Osteocyte (in vitro differentiated cells): Measurements from ENCODE around the gene P4HA1. TPM values are rescaled to one million over a fixed set of nuclear protein-coding genes. Genes with fewer than 3 reads are reported as not detected.

Source experiments
- DNase-seq: peaks from one replicate; pipeline ENCODE4 v3.0.0; 2021; ENCODE audit warnings: mixed read lengths; ENCODE audit not compliant: unreplicated experiment; ENCODE audit errors: extremely low spot score
- H3K27ac Mint-ChIP-seq: one replicate; pipeline ENCODE4 v1.8.0; 2021; ENCODE audit warnings: mild to moderate bottlenecking, mixed read lengths; ENCODE audit not compliant: unreplicated experiment
- H3K27me3 Mint-ChIP-seq: one replicate; pipeline ENCODE4 v1.8.0; 2021; ENCODE audit warnings: mixed read lengths; ENCODE audit not compliant: unreplicated experiment
- H3K36me3 Mint-ChIP-seq: one replicate; pipeline ENCODE4 v1.8.0; 2021; ENCODE audit warnings: mixed read lengths; ENCODE audit not compliant: unreplicated experiment
- H3K4me1 Mint-ChIP-seq: one replicate; pipeline ENCODE4 v1.8.0; 2021; ENCODE audit warnings: mixed read lengths; ENCODE audit not compliant: unreplicated experiment
- H3K4me3 Mint-ChIP-seq: one replicate; pipeline ENCODE4 v1.8.0; 2021; ENCODE audit warnings: mild to moderate bottlenecking, moderate library complexity, mixed read lengths; ENCODE audit not compliant: unreplicated experiment
- H3K9me3 Mint-ChIP-seq: one replicate; pipeline ENCODE4 v1.8.0; 2021; ENCODE audit warnings: mixed read lengths; ENCODE audit not compliant: unreplicated experiment
- total RNA-seq: library from RNA; stranded (reverse); gene quantifications from 2 replicates; pipeline ENCODE4 v1.2.1, GENCODE V29; 2021
- TF ChIP-seq, protein P1 (sequence below): fragments of 200-600 bp; sonication (generic); IDR thresholded peaks from 2 replicates; pipeline ENCODE4 v1.5.0; 2021; ENCODE audit warnings: antibody characterized with exemption, mild to moderate bottlenecking, moderate library complexity

P4HA1 gene
- total RNA-seq, 1 donor from 2014 or later: 101 TPM

DNA sequence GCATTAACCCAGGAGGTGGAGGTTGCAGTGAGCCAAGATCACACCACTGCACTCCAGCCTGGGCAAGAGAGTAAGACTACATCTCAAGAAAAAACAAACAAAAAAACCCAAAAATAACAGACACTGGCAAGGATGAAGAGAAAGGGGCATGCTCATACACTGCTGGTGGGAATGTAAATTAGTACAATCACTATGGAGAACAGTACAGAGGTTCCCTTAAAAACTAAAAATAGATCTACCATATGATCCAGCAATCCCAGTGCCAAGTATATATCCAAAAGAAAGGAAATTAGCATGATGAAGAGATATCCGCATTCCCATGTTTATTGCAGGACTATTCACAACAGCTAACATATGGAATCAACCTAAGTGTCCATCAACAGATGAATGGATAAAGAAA lies 75.6 kb downstream of the P4HA1 start:
- Mint-ChIP-seq H3K27ac (no peak overlapping the region), H3K27me3 (no peaks in the 10 kb centered on the region), H3K9me3 (no peaks in the 10 kb centered on the region), H3K36me3 (peaks cover 37% of the 10 kb centered on the region), H3K4me3 (no peak overlapping the region), H3K4me1 (peaks cover 39% of the 10 kb centered on the region)
- TF ChIP-seq, protein P1, sequence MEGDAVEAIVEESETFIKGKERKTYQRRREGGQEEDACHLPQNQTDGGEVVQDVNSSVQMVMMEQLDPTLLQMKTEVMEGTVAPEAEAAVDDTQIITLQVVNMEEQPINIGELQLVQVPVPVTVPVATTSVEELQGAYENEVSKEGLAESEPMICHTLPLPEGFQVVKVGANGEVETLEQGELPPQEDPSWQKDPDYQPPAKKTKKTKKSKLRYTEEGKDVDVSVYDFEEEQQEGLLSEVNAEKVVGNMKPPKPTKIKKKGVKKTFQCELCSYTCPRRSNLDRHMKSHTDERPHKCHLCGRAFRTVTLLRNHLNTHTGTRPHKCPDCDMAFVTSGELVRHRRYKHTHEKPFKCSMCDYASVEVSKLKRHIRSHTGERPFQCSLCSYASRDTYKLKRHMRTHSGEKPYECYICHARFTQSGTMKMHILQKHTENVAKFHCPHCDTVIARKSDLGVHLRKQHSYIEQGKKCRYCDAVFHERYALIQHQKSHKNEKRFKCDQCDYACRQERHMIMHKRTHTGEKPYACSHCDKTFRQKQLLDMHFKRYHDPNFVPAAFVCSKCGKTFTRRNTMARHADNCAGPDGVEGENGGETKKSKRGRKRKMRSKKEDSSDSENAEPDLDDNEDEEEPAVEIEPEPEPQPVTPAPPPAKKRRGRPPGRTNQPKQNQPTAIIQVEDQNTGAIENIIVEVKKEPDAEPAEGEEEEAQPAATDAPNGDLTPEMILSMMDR: no peak
- DNase-seq: no peak

- Mint-ChIP-seq H3K27me3 (no peaks in the 10 kb centered on the region), H3K4me1 (peaks cover 49% of the 10 kb centered on the region), H3K4me3 (no peak overlapping the region), H3K36me3 (peaks cover 34% of the 10 kb centered on the region), H3K9me3 (no peaks in the 10 kb centered on the region), H3K27ac (peak overlapping the region; percentile 59)
- TF ChIP-seq, protein P1: no peak
- DNase-seq: no peak
Observed at GRCh38 chr10:73019100-73019499, 77.6 kb downstream of the P4HA1 start.

DNA sequence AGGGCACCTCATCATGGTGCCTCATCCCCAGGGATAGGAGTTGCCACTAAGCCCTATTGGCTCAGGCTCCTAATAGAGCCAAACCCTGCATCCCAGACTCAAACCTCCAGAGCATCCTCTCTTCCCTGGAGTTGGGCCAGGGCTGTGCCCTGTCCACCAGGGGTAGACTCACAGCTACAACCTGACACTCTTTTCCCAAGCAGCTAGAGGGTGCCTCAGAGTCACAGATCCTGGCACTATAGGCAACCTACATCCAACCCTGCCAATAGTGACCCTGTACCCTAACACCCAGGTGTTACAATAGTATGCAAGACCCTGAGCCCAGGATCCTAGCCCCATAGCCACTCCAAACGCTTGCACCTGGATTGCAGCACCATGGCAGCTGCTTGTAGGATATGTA lies 78.0 kb downstream of the P4HA1 start:
- Mint-ChIP-seq H3K27ac (peak overlapping the region; percentile 59), H3K4me1 (peaks cover 49% of the 10 kb centered on the region), H3K36me3 (peaks cover 32% of the 10 kb centered on the region), H3K4me3 (no peak overlapping the region), H3K27me3 (no peaks in the 10 kb centered on the region), H3K9me3 (no peaks in the 10 kb centered on the region)
- TF ChIP-seq, protein P1: no peak
- DNase-seq: no peak

DNA sequence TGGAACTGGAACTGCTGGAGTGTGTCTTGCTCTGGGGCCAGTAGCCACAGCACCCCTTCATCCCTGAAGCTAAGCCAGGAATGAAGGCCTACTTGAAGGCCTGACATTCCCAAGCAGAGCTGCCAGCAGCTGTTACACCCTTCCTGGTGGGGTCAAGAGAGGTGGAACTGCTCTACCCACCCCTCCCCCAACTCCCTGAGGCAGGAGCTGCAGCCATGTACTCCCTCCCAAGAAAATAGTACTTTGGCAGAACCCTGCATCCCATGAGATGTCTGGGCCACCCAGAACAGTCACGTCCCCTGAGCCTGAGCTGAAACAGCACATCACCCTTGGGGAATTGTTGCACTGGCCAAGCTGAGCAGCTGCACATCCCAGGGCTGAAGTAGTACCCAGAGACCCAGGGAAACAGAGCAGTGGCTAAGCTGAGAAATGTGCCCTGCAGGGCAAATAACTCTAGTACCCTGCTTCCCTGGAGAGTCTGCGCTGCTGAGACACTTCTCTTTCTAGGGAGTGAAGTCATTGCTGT lies 78.6 kb downstream of the P4HA1 start:
- DNase-seq: no peak
- TF ChIP-seq, protein P1: no peak
- Mint-ChIP-seq H3K4me3 (no peak overlapping the region), H3K4me1 (peaks cover 49% of the 10 kb centered on the region), H3K27me3 (no peaks in the 10 kb centered on the region), H3K27ac (peak overlapping the region; percentile 59), H3K36me3 (peaks cover 31% of the 10 kb centered on the region), H3K9me3 (no peaks in the 10 kb centered on the region)

DNA sequence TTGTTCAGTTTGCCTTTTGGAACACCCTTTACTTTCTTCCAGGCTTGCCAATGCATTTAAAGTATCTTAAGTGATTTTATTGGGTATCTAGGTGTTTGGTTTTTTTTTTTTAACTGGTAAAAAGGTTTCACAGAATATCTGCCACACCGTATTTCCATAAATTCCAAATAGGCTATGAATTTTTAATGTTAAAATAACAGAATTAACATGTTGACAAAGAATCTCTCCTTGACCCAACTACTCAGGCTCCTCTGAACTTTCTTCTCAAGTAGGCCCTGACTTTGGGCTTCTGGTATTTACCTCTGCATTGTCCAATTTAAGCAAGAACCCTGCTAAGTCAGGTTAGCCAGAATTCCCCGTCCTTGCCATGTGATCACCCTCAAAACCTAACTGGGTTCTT lies 80.9 kb downstream of the P4HA1 start:
- Mint-ChIP-seq H3K4me1 (peaks cover 47% of the 10 kb centered on the region), H3K27me3 (no peaks in the 10 kb centered on the region), H3K36me3 (peaks cover 40% of the 10 kb centered on the region), H3K27ac (peak overlapping the region; percentile 28), H3K4me3 (no peak overlapping the region), H3K9me3 (no peaks in the 10 kb centered on the region)
- DNase-seq: no peak
- TF ChIP-seq, protein P1: no peak
